Activated CD4-positive, alpha-beta T cell treated with anti-CD3 and anti-CD28 coated beads, Interleukin-10, Interleukin-2, amounts not matched to agents 100 ng/mL and 50 ng/mL, durations not matched to agents 16 hours and 8 hours (primary cell): ENCODE results near the gene USP31.
A peak's percentile ranks its signal among the peaks of the same experiment; 100 is the strongest.
"Not testable (repeated sequence)": the region's sequence is repeated elsewhere in the genome, so short reads cannot be mapped to it uniquely, and the experiment has no call there.

Source experiments
- DNase-seq: peaks from one replicate; pipeline ENCODE4 v3.0.0-alpha.2; 2020

USP31 gene

DNA sequence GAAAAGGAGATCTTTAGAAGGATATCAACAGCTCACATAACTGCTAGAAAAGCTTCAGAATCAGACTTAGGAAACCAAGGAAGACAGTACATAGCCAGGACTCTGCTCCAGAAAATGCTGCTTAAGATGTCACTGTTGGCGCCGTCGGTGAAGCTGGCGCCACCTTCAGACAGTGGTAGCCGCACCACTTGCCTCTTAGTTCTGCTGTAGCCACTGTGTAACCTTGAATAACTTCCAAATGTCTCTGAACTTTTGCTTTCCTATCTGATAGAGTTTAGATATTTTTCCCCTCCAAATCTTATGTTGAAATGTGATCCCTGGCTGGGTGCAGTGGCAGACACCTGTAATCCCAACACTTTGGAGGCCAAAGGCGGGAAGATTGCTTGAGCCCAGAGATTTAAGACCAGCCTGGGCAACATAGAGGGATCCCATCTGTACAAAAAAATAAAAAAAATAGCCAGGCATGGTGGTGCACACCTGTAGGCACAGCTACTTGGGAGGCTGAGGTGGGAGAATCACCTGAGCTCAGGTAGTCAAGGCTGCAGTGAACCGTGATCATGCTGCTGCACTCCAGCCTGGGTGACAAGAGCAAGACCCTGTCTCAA lies 6.3 kb upstream of the USP31 start:
- DNase-seq, result peak; percentile 13

DNA sequence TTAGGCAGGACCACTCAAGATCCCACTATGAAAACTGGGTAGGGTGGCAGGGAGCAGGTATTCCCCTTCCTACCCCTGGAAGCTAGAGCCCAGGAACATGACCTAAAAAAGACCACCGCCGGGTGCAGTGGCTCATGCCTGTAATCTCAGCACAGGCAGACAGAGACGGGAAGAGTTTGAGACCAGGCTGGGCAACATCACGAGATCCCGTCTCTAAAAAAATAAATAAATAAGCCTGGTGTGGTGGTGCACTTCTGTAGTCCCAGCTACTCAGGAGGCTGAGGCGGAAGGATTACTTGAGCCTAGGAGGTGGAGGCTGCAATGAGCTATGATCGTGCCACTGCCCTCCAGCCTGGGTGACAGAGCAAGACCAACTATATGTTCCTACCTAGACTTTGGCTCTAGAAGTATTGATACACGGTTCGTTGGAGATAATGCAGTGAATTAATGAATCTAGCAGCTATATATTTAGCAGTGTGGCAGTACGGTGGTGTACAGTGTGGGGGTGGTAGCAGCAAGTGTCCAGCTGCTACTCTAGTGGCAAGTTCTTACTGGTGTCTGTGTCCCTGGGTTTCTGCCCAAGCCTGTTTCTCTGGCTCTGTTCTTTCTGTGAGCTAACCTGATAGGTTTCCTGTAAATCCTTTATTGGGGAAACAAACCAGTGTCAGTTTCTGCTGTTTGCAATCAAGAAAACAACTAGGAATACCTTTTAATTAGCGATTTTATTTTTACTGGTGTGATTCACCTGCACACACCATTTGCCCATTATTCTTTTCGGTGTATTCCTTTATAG lies 3.3 kb upstream of the USP31 start:
- no peak for DNase-seq

DNA sequence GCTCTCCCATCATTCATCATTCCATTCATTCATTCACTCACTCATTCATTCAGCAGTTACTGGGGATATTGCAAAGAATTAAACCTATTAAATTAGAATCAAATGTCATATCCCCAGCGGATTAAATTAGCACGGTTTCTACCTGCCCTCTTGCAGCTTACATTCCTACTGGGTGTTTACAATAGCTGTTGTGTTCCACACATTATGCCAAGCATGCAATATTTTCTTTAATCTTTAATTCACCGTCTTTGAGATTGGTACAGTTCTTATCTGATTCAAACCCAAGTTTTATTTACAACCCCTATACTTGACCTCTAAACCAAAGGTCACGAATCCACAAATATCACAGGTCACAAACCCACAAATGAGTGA lies 727 bp upstream of the USP31 start:
- DNase-seq, result no peak

DNA sequence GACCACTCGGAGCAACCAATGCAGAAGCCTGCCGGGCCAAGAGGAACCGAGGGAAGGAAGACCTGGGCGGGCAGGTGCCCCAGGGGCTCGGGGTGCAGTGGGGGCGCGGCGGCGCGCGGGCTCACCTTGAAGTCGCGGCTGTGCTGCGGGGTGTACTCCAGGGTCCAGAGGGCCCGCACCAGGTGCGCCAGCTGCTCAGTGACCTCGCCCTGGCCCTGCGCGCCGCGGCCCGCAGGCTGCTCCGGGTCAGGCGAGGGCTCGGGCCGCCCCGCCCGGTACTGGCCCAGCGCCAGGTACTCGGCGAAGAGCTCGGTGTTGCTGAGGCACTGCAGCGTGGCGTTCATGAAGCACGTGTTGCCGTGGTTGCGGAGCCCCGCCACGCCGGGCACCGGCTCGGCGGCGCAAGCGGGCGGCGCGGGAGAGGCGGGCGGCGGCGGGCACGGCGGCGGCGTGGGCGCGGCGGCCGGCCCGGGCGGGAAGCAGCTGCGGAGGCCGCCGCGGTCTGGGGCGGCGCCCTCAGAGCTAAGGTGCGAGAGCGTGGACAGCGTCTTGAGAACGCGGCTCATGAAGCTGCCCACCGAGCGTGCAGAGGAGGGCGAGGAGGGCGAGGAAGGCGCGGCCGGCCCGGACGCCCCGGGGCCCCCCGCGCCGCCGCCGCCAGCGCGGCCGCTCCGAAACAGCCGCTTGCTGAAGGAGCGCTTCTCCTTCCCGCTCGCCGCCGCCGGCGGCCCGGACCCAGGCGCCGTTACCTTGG lies 562 bp downstream of the USP31 start:
- peak; percentile 49 for DNase-seq

DNA sequence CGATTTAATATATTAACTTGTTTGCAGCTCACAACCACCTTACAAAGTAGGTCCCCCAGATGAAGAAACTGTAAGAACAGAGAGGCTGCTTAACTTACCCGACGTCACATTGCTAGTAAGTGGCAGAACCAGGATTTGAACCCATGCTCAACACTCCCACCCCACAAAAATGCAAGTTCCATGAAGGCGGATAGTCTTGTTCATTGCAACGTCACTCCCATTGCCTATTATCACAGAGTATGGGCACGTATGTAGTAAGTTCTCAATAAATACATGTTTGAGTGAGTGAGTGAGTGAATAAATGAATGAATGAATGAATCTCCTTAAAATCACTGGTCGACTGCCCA lies 1.1 kb downstream of the USP31 start:
- DNase-seq, result peak; percentile 1

DNA sequence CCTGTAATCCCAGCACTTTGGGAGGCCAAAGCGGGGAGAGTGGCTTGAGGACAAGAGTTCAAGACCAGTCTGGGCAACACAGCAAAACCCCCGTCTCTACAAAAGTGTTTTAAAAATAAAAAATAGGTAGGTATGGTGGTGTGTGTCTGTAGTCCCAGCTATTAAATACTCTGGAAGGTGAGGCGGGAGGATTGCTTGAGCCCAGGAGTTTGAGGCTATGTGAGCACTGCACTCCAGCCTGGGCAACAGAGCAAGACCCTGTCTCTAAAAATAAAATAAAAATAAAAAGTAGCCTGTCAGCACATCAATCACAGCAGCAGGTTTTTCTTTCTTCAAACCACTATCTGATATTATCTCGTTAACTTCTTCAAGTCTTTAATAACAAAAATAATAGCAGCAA lies 1.6 kb downstream of the USP31 start:
- no peak for DNase-seq

DNA sequence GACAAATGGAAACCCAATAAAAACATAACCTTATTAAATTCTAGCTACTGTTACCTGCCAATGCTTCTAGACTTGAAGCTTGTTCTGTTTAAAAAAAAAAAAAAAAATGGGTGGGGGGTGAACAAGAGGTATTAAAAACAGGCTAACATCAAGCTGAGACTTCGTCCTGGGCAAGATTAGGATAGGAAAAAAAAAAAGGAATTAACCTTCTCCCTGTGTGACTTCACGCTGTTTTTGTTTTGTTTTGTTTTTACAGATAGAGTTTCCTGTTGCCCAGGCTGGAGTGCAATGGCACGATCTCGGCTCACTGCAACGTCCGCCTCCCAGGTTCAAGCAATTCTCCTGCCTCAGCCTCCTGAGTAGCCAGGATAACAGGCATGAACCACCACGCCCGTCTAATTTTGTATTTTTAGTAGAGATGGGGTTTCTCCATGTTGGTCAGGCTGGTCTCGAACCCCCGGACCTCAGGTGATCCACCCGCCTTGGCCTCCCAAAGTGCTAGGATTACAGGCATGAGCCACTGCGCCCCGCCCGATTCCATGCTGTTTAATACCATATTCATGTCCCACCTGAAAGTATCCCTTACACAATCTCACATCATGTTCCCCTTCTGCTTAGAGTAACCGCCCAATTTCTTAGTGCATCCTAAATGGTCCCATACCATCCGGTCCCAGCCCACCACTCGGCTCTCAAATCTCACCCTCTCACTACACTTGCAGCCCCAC lies 2.2 kb downstream of the USP31 start:
- no peak for DNase-seq

DNA sequence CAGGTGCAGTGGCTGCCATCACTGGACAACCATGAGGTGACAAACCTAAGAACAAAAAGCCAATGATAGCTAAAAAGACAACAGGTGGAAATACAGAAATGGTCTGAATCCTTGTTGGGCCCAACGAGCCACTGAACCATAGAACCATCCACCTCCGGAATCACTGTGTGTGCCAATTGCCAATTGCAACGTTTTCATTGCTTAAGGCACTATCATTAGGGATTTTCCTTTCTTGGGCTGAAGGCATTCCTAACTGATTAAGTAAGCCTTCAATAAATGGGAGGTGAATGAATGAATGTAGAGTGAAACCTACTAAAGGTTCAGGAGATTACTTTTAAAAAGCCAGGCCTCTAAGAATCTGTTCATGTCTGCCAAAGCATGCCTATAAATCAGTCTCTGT lies 3.6 kb downstream of the USP31 start:
- no peak for DNase-seq

DNA sequence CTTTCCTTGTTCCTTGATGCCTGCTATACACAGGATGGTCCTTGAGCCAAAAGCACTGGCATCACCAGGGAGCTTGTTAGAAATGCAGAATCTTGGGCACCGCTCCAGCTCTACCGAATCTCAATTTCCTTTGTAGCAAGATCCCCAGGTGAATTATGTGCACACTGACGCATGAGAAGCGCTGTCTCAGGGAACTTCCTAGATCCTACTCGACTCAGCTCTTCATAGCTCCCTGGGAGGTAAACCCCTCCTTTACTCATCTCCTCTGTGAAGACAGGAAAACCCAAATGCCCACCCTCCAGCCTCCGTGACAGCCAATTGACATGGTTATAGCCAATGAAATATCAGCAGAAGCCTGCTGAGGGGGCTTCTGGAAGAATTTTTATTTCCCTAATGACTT lies 4.1 kb downstream of the USP31 start:
- no peak for DNase-seq

DNA sequence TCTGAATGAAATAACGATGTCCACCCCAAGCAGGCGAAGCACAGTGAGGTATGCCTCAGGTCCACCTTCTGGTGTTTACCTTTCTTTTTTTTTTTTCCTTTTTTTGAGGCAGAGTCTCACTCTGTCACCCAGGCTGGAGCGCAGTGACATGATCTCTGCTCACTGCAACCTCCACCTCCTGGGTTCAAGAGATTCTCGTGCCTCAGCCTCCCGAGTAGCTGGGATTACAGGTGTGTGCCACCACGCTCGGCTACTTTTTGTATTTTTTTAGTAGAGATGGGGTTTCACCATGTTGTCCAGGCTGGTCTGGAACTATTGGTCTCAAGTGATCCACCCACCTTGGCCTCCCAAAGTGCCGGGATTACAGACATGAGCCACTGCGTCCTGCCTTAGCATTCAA lies 4.9 kb downstream of the USP31 start:
- DNase-seq, result not testable (repeated sequence)

DNA sequence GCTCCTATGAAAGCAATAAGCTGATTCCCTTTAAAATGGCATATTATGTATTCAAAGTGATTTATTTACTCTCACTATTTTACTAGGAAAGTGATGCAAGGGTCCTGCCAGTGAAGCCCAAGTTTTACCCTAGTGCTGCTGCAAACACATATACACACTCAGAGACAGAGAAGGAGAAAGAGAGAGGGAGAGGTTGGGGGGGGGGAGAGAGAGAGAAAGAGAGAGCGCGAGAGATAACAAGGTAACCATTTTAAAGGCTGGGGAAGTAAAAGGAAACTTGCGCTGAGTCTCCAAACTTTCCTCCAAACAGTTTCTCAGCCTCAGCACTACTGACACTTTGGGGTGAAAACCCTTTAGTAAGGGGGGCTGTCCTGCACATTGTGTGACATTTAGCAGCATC lies 5.9 kb downstream of the USP31 start:
- no peak for DNase-seq

DNA sequence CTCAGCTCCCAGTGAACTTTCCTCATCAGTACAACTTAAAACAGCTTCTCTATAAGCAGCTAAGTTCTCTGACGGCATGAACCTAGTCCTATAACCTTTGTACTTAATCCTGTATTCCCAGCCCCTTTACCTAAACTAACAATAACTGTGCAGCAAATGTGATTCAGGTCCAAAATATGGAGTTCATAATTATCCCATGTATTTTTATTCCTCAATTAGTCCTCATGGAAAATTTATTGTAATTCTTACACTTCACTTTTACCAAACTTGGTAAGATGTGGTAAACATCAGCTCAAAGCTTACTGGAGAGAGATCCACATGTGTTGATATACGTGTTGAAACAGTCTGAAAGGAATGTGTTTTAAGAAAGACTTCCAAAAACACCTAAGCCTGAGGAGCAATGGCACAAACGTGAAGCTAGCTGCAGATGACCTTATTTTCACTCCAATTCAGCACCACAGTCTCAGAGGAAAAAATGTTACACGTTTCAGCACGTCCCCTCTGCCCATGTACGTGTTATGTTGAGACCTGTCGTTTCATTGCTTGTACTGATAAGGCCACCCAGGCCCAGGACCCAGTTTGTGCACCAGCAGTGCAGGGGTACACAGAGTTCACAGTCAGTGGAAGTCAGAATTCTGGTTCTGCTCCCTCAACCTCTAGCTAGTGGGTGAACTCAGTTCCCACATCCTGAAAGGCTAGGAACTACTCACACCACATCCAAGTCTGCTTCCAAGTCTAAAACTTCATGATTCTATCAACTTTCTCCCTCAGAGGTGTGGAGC lies 7.1 kb downstream of the USP31 start:
- DNase-seq, result no peak

DNA sequence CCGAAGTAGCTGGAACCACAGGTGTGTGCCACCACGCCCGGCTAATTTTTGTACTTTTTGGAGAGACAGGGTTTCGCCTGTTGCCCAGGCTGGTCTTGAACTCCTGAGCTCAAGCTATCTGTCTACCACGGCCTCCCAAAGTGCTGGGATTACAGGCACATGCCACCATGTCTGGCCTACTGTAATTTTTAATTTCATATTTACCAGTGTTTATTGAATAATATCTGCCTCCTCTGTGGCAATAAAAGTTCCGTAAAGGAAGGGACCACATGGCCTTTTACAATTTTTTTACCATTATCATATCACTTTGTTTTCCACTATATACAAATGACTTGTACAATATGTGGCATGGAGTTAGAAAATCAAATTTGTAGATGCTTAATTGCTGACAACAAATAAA lies 7.8 kb downstream of the USP31 start:
- DNase-seq, result no peak

DNA sequence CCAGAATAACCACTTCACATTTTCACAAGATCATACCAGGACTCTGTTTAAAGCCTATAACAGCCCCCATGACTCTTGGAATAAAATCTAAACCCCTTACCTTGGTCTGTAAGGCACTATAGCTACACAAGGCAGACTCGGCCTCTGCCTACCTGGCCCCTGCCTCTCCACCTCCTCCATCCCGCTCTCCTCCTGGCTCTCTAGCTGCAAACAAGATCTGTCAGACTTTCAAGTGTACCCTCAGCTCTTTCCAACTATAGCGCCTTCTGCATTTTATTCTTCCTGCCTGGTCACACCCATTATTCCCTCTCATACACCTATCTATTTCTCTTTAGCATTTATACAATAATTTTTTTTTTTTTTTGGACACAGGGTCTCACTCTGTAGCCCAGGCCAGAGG lies 8.2 kb downstream of the USP31 start:
- no peak for DNase-seq

DNA sequence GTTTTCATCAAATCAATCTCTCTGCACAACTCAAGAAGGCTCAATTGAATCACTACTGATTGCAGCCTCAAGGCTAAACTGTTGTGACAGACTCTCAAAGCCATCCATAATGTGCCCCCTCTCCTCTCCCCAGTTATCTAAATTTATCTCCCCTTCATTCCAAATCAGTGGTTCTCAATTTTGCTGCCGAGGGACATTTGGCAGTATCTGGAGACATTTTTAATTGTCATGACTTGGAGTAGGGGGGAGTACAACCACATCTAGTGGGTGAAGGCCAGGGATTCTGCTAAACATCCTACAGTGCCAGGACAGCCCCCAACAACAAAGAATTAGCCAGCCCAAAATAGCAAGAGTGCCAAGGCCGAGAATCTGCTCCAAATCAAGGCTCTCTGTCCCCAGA lies 9.1 kb downstream of the USP31 start:
- DNase-seq, result no peak

DNA sequence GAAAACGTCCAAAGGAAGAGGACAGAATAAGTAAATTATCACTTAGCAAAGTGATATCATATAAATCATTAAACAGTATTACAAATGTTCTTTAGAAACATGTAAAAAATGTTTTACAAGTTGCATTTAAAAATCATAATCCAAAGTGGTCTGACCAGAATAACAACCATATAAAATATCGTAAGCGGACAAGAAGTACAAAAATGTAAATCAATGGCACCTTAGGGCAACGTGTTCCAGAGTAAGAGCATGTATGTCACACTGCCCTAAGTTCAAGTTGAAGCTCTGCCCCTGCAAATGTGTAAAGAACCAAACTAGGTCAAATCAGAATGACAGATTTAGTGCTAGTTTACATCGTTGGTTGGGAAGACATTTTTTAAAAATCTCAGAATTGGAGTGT lies 11.4 kb downstream of the USP31 start:
- no peak for DNase-seq

DNA sequence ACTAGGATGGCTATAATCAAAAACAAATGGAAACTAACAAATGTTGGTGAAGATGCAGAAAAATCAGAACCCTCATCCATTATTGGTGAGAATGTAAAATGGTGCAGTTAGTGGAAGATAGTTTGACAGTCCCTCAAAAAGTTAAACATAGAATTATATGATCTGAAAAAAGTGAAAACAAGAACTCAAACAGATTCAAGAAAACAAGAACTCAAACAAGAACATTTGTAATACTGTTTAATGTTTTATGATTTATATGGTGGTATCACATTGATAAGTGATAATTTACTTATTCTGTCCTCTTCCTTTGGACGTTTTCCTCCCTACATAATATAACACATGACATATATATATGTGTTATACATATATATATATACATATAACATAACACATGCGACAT lies 12.0 kb downstream of the USP31 start:
- DNase-seq, result no peak

DNA sequence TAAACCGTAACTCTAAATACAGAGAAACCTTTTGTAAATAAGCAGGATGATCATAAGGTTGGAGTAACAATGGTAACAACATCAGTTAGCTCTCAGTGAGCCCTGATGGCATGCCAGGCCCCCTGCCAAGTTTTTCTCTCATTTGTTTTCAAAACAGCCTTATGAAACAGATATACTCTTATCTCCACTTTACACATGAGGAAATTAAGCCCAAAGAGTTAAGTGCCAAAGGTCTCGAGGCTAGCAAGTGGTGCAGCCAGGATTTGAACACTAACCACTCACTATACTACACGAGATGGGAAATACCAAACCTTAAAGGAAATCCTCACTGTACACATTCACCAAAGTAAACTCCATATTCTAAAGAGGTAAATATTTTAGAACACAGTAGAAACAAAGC lies 15.0 kb downstream of the USP31 start:
- no peak for DNase-seq

DNA sequence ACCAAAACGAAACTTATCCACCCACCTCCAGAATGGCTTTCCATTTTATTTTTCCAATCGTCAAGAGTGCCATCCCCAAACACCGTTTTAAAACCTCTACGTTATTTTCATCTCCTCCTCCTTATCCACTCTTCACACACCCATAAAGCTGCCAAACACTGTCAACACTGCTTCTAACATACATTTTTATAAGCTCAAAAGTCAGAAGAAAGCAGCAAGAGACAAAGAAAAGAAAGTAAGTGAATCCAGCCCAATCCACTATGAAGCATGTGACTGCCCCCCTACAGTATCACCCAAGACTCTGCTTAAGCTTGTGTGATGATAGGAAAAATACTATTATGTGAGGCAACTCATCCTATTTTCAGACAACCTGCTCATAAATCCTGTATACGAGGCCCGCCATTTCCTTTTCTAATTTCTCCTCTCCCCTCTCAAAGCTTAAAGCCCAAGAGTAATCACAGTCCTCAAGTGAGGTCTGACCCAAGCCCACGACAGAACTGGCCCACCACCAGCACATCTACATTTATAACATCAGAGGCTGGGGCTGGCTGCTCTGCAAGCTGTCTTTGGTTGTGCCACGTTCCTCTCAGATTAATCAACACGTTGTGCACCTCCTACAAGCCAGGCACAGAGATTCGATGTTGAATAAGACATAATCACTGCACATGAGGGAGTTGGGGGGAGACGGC lies 16.3 kb downstream of the USP31 start:
- no peak for DNase-seq

DNA sequence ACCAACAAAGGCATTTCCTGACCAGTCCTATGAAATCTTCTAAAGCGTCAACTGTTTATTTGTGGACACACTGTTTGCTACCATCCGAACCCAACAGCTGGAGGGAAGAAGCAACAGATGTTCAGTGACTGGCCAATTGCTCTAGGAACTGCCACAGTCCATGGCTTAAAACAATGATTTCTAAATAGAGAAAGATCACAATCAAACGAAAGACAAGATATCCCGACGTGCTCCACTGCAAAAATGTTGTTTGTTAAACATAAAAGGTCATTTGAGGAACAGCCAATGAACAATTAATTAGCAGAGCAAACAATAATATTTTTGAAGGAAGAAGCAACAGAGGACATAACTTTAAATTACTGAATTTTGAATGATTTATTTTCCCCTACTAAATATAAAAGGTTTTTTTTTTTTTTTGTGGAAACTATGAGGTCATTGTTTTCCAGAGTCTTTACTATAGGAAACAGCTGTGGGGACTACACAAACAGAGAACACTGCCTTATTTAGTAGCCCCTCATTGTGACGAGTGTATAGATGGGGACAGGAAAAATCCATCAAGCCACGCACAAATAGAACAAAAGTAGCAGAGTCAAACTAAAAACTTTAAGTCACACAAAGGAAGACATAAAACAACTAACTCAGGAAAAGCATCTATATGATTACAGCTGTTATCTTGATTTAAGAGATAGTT lies 17.2 kb downstream of the USP31 start:
- DNase-seq, result no peak

DNA sequence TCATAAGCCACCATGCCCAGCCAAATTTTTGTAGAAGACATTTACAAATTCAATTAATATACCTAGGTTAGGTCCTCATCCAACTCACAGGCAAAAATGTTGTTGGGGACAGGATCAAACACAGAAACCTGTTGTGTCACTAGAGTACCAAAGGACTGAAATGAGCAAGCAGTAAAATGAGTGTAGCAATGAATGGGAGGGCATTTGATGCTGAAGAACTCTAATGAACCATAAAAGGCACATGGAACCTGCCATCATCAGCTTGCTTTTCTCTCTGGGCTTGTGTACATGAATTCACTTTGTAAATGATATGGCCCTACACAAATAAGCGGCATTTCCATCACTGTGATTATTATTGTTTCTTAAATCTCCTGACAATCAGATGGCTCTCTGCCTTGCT lies 17.8 kb downstream of the USP31 start:
- DNase-seq, result peak; percentile 4

DNA sequence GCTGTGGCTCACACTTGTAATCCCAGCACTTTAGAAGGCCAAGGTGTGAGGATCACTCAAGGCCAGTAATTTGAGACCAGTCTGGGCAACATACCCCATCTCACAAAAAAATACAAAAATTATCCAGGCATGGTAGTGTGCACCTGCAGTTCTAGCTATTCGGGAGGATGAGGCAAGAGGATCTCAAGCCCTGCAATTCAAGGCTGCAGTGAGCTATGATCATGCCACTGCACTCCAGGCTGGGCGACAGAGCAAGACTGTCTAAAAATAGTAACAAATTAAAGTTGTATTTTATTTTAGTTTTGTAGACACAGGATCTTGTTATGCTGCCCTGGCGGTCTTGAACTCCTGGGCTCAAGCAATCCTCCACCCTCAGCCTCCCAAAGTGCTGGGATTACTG lies 18.2 kb downstream of the USP31 start:
- DNase-seq, result no peak
